ENCODE data around the gene ATF6.

ATF6 gene

DNA sequence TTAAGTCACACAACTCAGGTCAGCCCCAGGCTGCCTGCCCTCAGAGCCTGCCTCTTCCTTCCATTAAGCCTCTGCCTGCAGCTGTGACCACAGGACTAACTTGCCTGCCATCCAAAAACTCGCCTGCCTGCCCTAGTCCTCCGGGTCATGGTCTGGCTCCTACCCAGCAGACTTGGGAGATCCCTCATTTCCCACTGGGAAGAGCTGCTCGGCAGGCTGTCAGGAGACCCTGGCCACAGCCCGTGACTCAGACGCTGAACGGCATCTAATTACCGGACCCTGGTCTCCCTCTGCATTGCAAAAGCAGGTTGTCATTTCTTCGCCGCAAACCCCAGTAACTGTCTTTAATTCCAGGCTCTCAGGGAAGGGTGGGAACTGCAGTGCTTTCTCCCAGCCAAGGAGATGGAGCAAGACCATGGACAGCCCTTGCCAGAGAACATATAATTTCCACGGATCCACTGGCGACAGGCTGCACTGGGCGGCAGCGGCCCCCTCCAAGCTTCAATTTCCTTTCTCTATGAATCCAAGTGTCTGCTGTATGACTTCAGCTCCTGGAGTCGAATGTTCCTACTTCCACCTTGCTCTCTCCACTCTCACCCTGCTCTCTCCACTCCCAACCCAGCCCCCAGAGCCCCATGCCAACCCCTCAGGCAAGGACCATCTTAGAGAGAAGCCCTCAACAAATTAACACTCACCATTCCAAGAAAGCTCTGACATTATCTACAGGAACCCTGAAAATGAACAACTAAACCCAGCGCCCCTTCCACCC, 237.1 kb downstream of the ATF6 start:
- no peak for DNase-seq (ENCODE audit: low spot score)

DNA sequence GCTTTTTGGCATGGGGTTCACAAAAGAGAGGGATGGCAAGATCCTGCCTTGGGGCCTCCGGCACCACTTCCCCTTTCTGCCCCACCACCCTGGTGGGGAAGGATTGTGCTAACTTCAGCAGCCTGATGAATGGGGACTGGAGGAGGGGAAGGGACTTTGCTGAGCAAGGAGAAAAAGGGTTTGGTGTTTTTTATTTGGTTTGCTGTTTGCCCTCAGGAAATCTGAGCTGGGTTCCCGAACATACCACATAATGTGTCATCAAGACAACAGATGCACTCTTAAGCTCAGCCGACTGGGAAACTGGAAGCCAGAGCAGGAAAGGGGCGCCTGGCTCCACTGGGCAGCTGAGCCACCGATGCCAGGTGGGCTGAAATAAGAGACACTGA, 237.7 kb downstream of the ATF6 start:
- DNase-seq (ENCODE audit: low spot score): peak; percentile 70

DNA sequence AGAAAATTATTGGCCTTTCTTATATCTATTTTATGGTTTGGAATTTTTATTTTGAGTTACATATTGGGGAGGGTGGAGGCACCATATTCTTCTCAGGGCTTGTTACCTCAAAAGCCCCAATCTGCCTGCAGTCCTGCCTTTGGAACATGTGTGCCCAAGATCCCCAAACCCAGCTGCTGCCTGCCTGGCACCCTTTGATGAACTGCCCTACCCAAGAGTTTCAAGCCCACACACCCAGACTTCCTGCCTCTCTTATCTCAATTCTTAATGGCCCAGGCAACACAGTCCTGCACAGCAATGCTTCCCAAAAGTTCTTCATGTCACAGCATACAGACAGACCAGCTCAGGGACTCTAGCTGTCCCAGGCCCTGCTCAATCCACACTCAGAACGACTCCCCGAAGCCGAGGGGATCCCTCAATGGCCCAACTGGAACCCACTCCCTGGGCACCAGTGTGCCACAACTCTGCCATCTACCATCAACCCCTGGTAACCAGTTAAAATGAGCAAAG, 238.4 kb downstream of the ATF6 start:
- DNase-seq (ENCODE audit: low spot score): no peak

DNA sequence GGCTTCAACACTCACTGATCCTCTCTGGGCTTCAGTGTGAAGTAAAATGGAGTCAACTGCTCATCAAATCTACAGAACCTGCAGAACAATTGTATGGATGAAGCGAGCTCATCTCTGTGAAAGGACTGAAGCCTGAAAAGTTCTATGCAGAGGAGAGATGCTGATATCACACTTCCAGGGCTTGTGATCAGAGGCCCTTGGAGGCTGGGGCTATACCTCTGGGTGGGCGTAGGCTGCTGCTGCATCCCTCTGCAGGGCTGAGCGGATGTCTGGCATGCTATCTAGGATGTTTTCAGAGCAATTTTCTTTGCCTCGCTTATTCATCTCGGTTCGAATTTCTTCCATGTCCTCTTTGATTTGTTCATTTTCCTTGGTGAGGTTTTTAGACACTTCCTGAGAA, 240.0 kb downstream of the ATF6 start:
- DNase-seq (ENCODE audit: low spot score): no peak

DNA sequence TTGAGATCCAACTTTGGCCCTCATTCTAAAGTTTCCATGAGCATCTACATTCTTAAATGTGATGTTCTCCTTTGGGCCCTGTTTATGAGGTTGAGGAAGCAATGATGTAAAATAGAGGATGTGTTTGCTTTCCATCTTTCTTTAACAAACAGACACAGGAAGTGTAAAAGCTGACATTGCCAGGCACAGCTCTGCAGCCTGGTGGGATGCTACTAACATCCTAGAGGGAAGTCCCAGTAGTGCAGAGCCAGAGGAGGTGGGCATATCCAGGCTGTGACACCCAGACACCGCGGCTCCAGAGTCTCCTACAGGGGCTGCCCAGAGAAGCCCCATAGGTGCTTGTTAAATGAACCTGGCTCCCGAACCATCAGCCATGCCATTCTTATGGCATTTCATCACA, 241.3 kb downstream of the ATF6 start:
- no peak for DNase-seq (ENCODE audit: low spot score)

DNA sequence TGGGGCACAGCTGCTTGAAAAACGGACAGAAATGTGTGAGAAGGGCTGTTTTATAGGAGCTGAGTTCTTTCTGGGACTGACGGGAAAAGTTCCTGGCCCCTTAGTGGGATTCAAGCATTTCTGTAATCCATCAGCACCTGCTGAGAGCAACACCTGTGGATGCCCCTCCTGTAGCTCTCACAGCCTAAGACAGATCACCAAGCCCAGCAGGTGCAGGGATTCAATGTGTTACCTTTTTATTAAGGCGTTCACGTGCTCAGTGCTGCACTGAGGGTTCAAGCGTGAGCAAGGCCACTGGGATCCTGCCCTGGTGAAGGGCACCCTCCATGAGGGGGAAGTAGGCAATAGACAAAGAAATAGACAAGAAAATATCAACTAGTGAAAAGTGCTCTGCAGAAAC, 242.7 kb downstream of the ATF6 start:
- DNase-seq (ENCODE audit: low spot score): no peak

DNA sequence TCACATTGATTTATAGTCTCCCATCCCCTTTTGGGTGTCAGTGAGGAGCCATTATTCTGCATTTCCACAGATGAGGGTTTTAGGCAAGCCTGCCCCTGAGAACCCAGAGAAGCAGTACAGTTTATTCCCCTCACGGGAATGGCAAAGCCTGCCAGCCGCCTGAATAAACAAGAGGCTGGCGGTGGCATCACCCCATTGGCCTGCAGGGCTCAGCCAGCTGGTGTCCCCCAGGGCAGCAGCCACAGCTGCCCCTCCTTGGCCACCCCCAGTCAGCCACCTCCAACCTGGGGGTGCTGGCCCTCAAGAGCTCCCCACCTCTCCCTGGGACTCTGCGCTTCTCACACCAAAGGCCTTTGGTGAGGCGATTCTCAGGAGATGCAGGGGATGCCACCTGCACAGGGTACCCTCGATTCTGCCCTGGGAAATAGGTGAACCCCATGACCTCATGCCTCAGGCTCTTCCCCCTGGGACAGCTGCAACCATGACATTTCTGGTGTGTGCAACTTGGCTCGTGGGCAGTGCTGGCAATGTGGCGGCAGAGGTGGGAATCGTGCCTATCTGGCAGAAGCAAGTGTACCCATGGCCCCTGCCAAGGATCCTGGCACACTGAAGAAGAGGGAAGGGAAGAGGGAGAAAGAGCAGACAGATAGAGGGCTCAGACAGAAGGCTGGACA, 243.5 kb downstream of the ATF6 start:
- DNase-seq (ENCODE audit: low spot score): no peak

DNA sequence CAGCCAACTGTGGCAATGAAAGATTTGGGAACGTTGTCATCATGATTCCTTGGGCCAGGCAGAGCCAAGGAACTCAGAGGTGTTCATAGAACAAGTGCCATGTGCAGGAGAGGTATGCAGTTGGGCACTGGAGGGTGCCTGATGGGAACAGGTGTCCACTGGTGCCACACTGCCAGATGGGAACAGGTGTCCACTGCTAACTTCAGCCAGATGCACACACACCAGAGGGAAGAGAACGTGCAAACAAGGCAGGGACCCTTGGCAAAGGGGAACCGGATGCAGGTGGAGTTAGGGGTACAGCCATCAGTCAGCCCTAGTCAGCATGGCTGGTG, 244.0 kb downstream of the ATF6 start:
- no peak for DNase-seq (ENCODE audit: low spot score)

DNA sequence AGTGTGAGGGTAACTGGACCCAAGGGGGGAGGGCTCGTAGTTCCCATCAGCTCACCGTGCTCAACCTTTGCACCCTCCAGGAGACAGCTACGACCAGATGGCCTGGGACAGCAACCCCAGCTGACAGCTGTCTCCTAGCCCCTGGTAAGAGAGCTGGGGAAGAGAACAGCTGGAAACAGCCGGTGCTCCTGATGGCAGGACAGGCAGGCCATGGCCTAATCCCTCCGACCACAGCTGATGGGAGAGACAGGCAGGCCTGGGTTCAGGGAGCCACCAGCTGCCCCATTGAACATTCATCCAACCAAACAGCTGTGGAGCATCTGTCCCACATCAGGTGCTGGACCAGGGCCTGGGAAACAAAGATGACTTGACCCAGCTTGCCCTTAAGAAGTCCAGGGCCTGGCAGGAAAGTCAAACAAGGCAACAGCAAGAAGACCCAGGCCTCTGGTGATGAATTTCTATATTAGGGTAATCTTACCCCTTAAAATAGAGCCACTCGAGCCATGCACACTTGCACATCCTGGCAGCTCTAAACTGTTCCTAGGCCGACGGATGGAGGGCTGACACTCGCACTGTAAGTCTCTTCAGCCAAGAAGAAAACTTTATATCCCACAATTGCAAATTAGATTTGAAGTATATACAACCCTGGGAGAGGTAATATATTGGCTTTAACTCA, 245.4 kb downstream of the ATF6 start:
- no peak for DNase-seq (ENCODE audit: low spot score)

DNA sequence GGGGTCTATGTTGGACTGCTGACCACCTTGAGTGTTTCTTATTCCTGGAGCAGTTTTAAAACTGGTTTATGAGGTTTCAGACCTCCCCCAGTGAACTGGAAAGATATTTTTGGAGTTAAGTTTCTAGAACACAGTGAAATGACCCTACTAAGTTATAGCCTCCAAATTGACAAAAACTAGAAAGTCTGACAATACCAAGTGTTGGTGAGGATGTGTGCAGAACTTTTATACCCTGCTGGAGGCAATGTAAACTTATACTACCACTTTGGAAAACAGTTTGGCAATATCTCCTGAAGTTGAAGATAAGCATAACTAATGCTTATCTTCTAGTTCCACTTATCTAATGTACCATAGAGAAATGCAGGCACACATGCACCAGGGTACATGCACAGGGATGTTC, 247.2 kb downstream of the ATF6 start:
- no peak for DNase-seq (ENCODE audit: low spot score)
